HEK293T (cell line): ENCODE results near the gene NDUFV2.

Experiments used
- ARNT ChIP-seq: fragments of 450-650 bp; IDR thresholded peaks from 2 replicates; pipeline ENCODE4 v1.6.1; 2017; ENCODE audit warnings: mild to moderate bottlenecking
- FOXM1 ChIP-seq: fragments of 450-650 bp; IDR thresholded peaks from 2 replicates; pipeline ENCODE4 v1.6.1; 2017; ENCODE audit warnings: mild to moderate bottlenecking, borderline replicate concordance
- L3MBTL2 ChIP-seq: fragments of 450-650 bp; conservative IDR thresholded peaks from 2 replicates; pipeline ENCODE4 v1.6.1; 2016; ENCODE audit warnings: mild to moderate bottlenecking
- NFRKB ChIP-seq: fragments of 450-650 bp; IDR thresholded peaks from 2 replicates; pipeline ENCODE4 v1.6.1; 2016; ENCODE audit warnings: mild to moderate bottlenecking, moderate library complexity
- SP1 ChIP-seq: fragments of 450-650 bp; IDR thresholded peaks from 2 replicates; pipeline ENCODE4 v1.6.1; 2017
- TARDBP ChIP-seq: fragments of 450-650 bp; IDR thresholded peaks from 2 replicates; pipeline ENCODE4 v1.6.1; 2016

- TF ChIP-seq SP1 (no peak), L3MBTL2 (no peak), FOXM1 (no peak), TARDBP (no peak), ARNT (no peak), NFRKB (no peak)
These were observed 46.9 kb upstream of the NDUFV2 start for GRCh38 chr18:9055626-9056025.
